Neuronal stem cell (in vitro differentiated cells): ENCODE data around the gene TRIM74.
"Not testable (repeated sequence)": the region's sequence is repeated elsewhere in the genome, so short reads cannot be mapped to it uniquely, and the experiment has no call there.

Experiments used
- DNase-seq: peaks from one replicate; pipeline ENCODE4 v3.0.0-alpha.2; 2013; ENCODE audit warnings: low spot score
- H2AFZ ChIP-seq: one replicate; pipeline ENCODE4 v1.6.1; 2013; ENCODE audit warnings: mild to moderate bottlenecking, low read length, inconsistent platforms
- H2AK5ac ChIP-seq: 2 replicates; pipeline ENCODE4 v1.6.1; 2013; ENCODE audit warnings: low read depth, mild to moderate bottlenecking, inconsistent platforms, low read length, moderate library complexity, mixed read lengths
- H2BK120ac ChIP-seq: 2 replicates; pipeline ENCODE4 v1.6.1; 2013; ENCODE audit warnings: low read depth, mild to moderate bottlenecking, inconsistent platforms, low read length, moderate library complexity, mixed read lengths
- H2BK12ac ChIP-seq: one replicate; pipeline ENCODE4 v1.6.1; 2013; ENCODE audit warnings: low read length, inconsistent platforms
- H2BK15ac ChIP-seq: 2 replicates; pipeline ENCODE4 v1.6.1; 2013; ENCODE audit warnings: mild to moderate bottlenecking, low read length, inconsistent platforms, mixed read lengths
- H2BK5ac ChIP-seq: one replicate; pipeline ENCODE4 v1.6.1; 2013; ENCODE audit warnings: inconsistent platforms, mild to moderate bottlenecking, low read length, moderate library complexity
- H3K14ac ChIP-seq: one replicate; pipeline ENCODE4 v1.6.1; 2013; ENCODE audit warnings: low read length, inconsistent platforms
- H3K18ac ChIP-seq: 2 replicates; pipeline ENCODE4 v1.6.1; 2013; ENCODE audit warnings: low read length, inconsistent platforms
- H3K23ac ChIP-seq: 2 replicates; pipeline ENCODE4 v1.6.1; 2013; ENCODE audit warnings: low read depth, mild to moderate bottlenecking, mixed read lengths, low read length, inconsistent platforms; ENCODE audit not compliant: poor library complexity
- H3K27ac ChIP-seq: replicated peaks from 3 replicates; pipeline ENCODE4 v1.5.1; 2013; ENCODE audit warnings: low read length, inconsistent platforms
- H3K27me3 ChIP-seq, 3 experiments: 2 replicates each; pipeline ENCODE4 v1.6.1; 2013; ENCODE audit warnings: low read length in 3 of 3, mild to moderate bottlenecking in 2 of 3, inconsistent platforms in 1 of 3, low read depth in 1 of 3, mixed read lengths in 1 of 3, moderate library complexity in 1 of 3; ENCODE audit not compliant: control insufficient read depth in 3 of 3, insufficient read depth in 3 of 3
- H3K36me3 ChIP-seq, 2 donors: replicated peaks in 1 of 2; 2 replicates each; pipeline ENCODE4 v1.6.1; 2013; ENCODE audit warnings: low read length in 2 of 2; ENCODE audit not compliant: control insufficient read depth in 2 of 2, insufficient read depth in 2 of 2
- H3K4ac ChIP-seq: 2 replicates; pipeline ENCODE4 v1.6.1; 2013; ENCODE audit warnings: inconsistent platforms, mild to moderate bottlenecking, low read length, moderate library complexity
- H3K4me1 ChIP-seq, 2 donors: 1 replicate in 1 of 2; 2 replicates in 1 of 2; pipeline ENCODE4 v1.6.1; 2013; ENCODE audit warnings: low read length in 2 of 2, low read depth in 1 of 2; ENCODE audit not compliant: control insufficient read depth in 2 of 2, insufficient read depth in 1 of 2
- H3K4me2 ChIP-seq: one replicate; pipeline ENCODE4 v1.6.1; 2013; ENCODE audit warnings: mild to moderate bottlenecking, low read length, inconsistent platforms; ENCODE audit not compliant: insufficient read depth, poor library complexity, severe bottlenecking
- H3K4me3 ChIP-seq, 2 donors: 2 replicates each; pipeline ENCODE4 v1.5.1; 2013; ENCODE audit warnings: low read length in 2 of 2, mild to moderate bottlenecking in 2 of 2, inconsistent platforms in 1 of 2, moderate library complexity in 1 of 2
- H3K79me1 ChIP-seq: one replicate; pipeline ENCODE4 v1.6.1; 2013; ENCODE audit warnings: low read depth, mild to moderate bottlenecking, inconsistent platforms, low read length, moderate library complexity
- H3K9ac ChIP-seq: one replicate; pipeline ENCODE4 v1.6.1; 2013; ENCODE audit warnings: mild to moderate bottlenecking, low read depth, low read length, inconsistent platforms; ENCODE audit not compliant: poor library complexity
- H3K9me3 ChIP-seq, 2 donors: replicated peaks in 1 of 2; 2 replicates each; pipeline versions ENCODE3 to v1.6.1; 2013; ENCODE audit warnings: low read length in 2 of 2, mild to moderate bottlenecking in 2 of 2, inconsistent platforms in 1 of 2, low read depth in 1 of 2, mixed read lengths in 1 of 2, moderate library complexity in 1 of 2; ENCODE audit not compliant: control insufficient read depth in 2 of 2, insufficient read depth in 1 of 2
- H4K8ac ChIP-seq: one replicate; pipeline ENCODE4 v1.6.1; 2013; ENCODE audit warnings: low read depth, mild to moderate bottlenecking, inconsistent platforms, low read length, moderate library complexity
- H4K91ac ChIP-seq: one replicate; pipeline ENCODE4 v1.6.1; 2013; ENCODE audit warnings: low read length, low read depth, mild to moderate bottlenecking, inconsistent platforms; ENCODE audit not compliant: poor library complexity
- WGBS, 2 donors: extraction: QIAGEN DNeasy Blood & Tissue Kit; methylation state at CpG; one replicate each; pipeline ENCODE4 v1.1.7; 2013; ENCODE audit warnings: missing lambda C conversion rate in 2 of 2, mixed read lengths in 1 of 2; ENCODE audit not compliant: insufficient read length in 2 of 2, insufficient replicate concordance in 1 of 2; ENCODE audit errors: extremely low coverage in 2 of 2; 5-methylcytosine and 5-hydroxymethylcytosine counted together

The TRIM74 gene

GRCh38 chr7:72945597-72945996, 23.7 kb downstream of the TRIM74 start:
- not testable (repeated sequence) for H2BK15ac ChIP-seq, H3K27ac ChIP-seq, H2AK5ac ChIP-seq, H3K9me3 ChIP-seq, H3K4me1 ChIP-seq, H3K9ac ChIP-seq, H3K27me3 ChIP-seq, H2BK120ac ChIP-seq, H3K14ac ChIP-seq, H3K4me2 ChIP-seq, DNase-seq, H3K4ac ChIP-seq, H2BK12ac ChIP-seq, H3K4me3 ChIP-seq, H3K79me1 ChIP-seq, H3K18ac ChIP-seq, H3K23ac ChIP-seq, H2BK5ac ChIP-seq, H2AFZ ChIP-seq, H4K8ac ChIP-seq, H4K91ac ChIP-seq
- no CpG with 5 or more reads among the region's 9 CpGs for WGBS, 2 donors
- H3K36me3 ChIP-seq, result peaks cover 0 to 27% of the 10 kb centered on the region in 2 donors

- no CpG with 5 or more reads among the region's 15 CpGs for WGBS, 2 donors
- not testable (repeated sequence) for H3K4ac ChIP-seq
Measured at GRCh38 chr7:72944937-72945336, 24.3 kb downstream of the TRIM74 start.

GRCh38 chr7:72942956-72943355, 26.3 kb downstream of the TRIM74 start:
- peaks cover 0 to 28% of the 10 kb centered on the region in 2 donors for H3K36me3 ChIP-seq
- H3K4me2 ChIP-seq, H3K14ac ChIP-seq, H2BK5ac ChIP-seq, DNase-seq, H3K27ac ChIP-seq, H2AK5ac ChIP-seq, H3K4ac ChIP-seq, H3K79me1 ChIP-seq, H3K4me3 ChIP-seq, H3K9ac ChIP-seq, H3K18ac ChIP-seq, H2BK12ac ChIP-seq, H2BK120ac ChIP-seq, H4K8ac ChIP-seq, H2BK15ac ChIP-seq, H3K4me1 ChIP-seq, H4K91ac ChIP-seq, H2AFZ ChIP-seq, H3K23ac ChIP-seq, H3K27me3 ChIP-seq, H3K9me3 ChIP-seq: not testable (repeated sequence)
- WGBS, 2 donors, result no CpG with 5 or more reads among the region's 25 CpGs

More at GRCh38 chr7:72944937-72945336, 24.3 kb downstream of the TRIM74 start:
- H3K14ac ChIP-seq, H2AFZ ChIP-seq, H2BK15ac ChIP-seq, H3K4me3 ChIP-seq, H3K27ac ChIP-seq, H3K9me3 ChIP-seq, DNase-seq, H4K91ac ChIP-seq, H3K79me1 ChIP-seq, H2AK5ac ChIP-seq, H3K4me1 ChIP-seq, H3K23ac ChIP-seq, H2BK120ac ChIP-seq, H3K18ac ChIP-seq, H3K27me3 ChIP-seq, H3K4me2 ChIP-seq, H2BK5ac ChIP-seq, H2BK12ac ChIP-seq, H3K9ac ChIP-seq, H4K8ac ChIP-seq: not testable (repeated sequence)
- H3K36me3 ChIP-seq, result peaks cover 0 to 27% of the 10 kb centered on the region in 2 donors

GRCh38 chr7:72942022-72942705, 27.1 kb downstream of the TRIM74 start:
- not testable (repeated sequence) for H3K18ac ChIP-seq, H3K27me3 ChIP-seq, H2AFZ ChIP-seq, DNase-seq, H3K79me1 ChIP-seq, H2BK12ac ChIP-seq, H2BK15ac ChIP-seq, H3K14ac ChIP-seq, H2BK120ac ChIP-seq, H3K23ac ChIP-seq, H3K4me1 ChIP-seq, H3K27ac ChIP-seq, H2BK5ac ChIP-seq, H3K4ac ChIP-seq, H3K4me3 ChIP-seq, H4K91ac ChIP-seq, H3K9me3 ChIP-seq, H3K9ac ChIP-seq, H2AK5ac ChIP-seq, H4K8ac ChIP-seq, H3K4me2 ChIP-seq
- H3K36me3 ChIP-seq, result peaks cover 0 to 33% of the 10 kb centered on the region in 2 donors
- WGBS, 2 donors, result no CpG with 5 or more reads among the region's 20 CpGs
